Cardiac muscle cell (in vitro differentiated cells and primary cell): ENCODE results near the gene RAB43. TPM values are rescaled to one million over a fixed set of nuclear protein-coding genes. Genes with fewer than 3 reads are reported as not detected.

Source experiments
- DNase-seq, 2 donors: peaks; one replicate each; pipeline versions ENCODE4 v3.0.0 to v3.0.0-alpha.2; 2010 to 2017; ENCODE audit warnings: low read depth in 1 of 2, low spot score in 1 of 2
- H3K27ac ChIP-seq: fragments of 200-600 bp; sonication (generic); 2 replicates; pipeline ENCODE4 v1.5.1; 2016
- H3K27me3 ChIP-seq: fragments of 200-600 bp; sonication (generic); 2 replicates; pipeline ENCODE4 v1.6.0; 2016; ENCODE audit warnings: control low read depth
- H3K36me3 ChIP-seq: fragments of 200-600 bp; sonication (generic); 2 replicates; pipeline ENCODE4 v1.5.1; 2016; ENCODE audit warnings: control low read depth
- H3K4me1 ChIP-seq: fragments of 200-600 bp; sonication (generic); 2 replicates; pipeline ENCODE4 v1.8.1; 2017; ENCODE audit warnings: low read depth, mild to moderate bottlenecking, mixed run types
- H3K4me3 ChIP-seq: fragments of 200-600 bp; sonication (generic); 2 replicates; pipeline ENCODE4 v1.5.1; 2016; ENCODE audit warnings: mild to moderate bottlenecking
- H3K9me3 ChIP-seq: fragments of 200-600 bp; sonication (generic); 2 replicates; pipeline ENCODE4 v1.5.1; 2017; ENCODE audit warnings: low read depth, mild to moderate bottlenecking, control low read depth
- polyA plus RNA-seq: library from polyadenylated mRNA; unstranded; fragments of >200 nt; fragmentation: Nextera tagmentation; extraction: Ambion mirVana; gene quantifications from 2 replicates; pipeline ENCODE4 v1.2.1, GENCODE V29; 2016
- total RNA-seq: library from RNA; depleted of rRNA; stranded (reverse); fragments of >200 nt; gene quantifications from 2 replicates; pipeline ENCODE4 v1.2.3, GENCODE V29; 2016
- TF ChIP-seq, protein P1 (sequence below): IDR thresholded peaks from 2 replicates; pipeline ENCODE4 v1.5.1; 2012; ENCODE audit warnings: low read depth, mild to moderate bottlenecking, low read length

The RAB43 gene
- total and polyA plus RNA-seq, 2 experiments from 2014 or later = 8.5 to 11.4 TPM

DNA sequence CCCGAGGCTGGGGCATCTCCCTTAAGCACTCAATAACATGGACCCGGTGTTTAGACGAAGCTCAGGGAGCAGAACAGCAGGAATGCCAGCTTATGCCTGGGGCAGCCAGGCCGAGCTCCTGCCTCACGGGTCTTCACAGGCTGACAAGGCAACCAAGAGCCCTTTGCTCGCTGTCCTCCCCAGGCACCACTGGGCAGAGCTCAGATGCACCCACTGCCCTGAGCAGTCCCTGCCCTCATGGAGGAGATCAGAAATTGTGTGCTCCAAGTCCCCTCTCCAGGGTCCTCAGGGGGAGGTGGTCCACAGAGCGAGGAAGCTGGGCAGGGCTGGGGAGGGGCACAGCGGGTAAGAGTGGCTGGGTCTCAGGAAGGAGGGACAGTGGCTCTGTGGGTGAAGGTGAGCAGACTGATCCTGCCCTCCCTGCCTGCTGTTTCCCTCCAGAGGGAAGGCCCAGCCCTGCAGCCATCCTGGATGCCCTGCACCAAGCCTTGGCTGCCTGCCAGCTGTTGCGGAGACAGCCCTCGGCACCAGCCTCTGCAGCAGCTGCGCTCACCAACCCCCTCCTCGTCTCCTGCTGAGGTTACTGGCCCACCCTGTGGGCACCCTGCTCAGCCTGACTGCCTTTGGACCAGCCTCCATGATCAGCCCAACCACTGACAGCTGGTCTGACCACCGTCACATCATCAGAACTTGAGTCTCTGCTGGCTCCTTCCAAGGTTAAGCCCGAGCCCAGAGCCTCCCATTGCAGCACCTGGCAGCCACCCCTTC lies 82.1 kb downstream of the RAB43 start:
- DNase-seq = peak in 1 of 2 donors; percentile 59
- Histone ChIP-seq H3K27me3 (no peaks in the 10 kb centered on the region), H3K9me3 (no peaks in the 10 kb centered on the region), H3K4me1 (no peaks in the 10 kb centered on the region), H3K27ac (no peak overlapping the region), H3K36me3 (no peaks in the 10 kb centered on the region), H3K4me3 (no peak overlapping the region)
- TF ChIP-seq, protein P1, sequence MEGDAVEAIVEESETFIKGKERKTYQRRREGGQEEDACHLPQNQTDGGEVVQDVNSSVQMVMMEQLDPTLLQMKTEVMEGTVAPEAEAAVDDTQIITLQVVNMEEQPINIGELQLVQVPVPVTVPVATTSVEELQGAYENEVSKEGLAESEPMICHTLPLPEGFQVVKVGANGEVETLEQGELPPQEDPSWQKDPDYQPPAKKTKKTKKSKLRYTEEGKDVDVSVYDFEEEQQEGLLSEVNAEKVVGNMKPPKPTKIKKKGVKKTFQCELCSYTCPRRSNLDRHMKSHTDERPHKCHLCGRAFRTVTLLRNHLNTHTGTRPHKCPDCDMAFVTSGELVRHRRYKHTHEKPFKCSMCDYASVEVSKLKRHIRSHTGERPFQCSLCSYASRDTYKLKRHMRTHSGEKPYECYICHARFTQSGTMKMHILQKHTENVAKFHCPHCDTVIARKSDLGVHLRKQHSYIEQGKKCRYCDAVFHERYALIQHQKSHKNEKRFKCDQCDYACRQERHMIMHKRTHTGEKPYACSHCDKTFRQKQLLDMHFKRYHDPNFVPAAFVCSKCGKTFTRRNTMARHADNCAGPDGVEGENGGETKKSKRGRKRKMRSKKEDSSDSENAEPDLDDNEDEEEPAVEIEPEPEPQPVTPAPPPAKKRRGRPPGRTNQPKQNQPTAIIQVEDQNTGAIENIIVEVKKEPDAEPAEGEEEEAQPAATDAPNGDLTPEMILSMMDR = no peak

DNA sequence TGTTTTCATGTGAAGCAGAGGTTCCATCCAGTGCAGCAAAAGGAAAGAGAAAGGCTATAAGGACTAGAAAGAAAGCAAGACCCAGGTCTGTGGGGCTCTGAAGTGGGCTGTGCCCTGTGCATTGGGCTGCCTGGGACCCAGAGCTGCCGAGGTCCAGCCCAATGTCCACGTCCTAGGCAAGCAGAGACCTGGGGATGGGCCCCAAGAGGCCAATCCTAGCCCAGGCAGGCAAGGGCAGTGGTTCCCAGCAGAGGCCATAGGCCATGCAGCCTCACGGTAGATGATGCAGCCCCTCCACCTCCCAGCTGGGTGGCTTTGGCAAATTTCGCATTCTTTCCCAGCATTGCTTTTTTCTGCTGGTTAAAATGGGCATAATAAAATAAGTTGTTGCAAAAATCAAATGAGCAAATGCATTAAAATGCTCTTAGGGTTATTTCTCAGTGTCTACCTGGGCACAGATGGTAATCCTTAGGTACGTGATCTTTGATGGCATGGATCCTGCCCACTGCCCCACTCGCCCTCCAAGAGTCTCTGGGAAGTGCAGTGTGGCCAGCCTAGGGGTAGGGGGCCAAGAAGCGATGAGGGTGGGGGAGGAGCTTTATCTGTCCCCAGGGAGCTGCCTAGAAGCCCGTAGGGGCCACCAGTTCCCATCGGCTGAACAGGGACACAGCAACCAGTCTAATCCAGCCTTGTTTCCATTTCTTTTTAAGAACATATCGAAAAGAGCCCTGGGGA lies 83.3 kb downstream of the RAB43 start:
- Histone ChIP-seq H3K27ac (no peak overlapping the region), H3K9me3 (no peaks in the 10 kb centered on the region), H3K4me3 (no peak overlapping the region), H3K36me3 (no peaks in the 10 kb centered on the region), H3K4me1 (no peaks in the 10 kb centered on the region), H3K27me3 (no peaks in the 10 kb centered on the region)
- no peak for DNase-seq
- TF ChIP-seq, protein P1 = no peak

Other genes starting within 250 kb of the RAB43 start
- gene ACAD9, start 242.2 kb downstream of the RAB43 start, total RNA-seq = 38.3 and 61.2 TPM in 2 replicates
- 44.5 and 47.7 TPM in 2 replicates for gene ACAD9, start 242.2 kb downstream of the RAB43 start, polyA plus RNA-seq
- 0.53 and 0.60 TPM in 2 replicates for gene CFAP92, start 127.7 kb downstream of the RAB43 start, total RNA-seq
- gene CFAP92, start 127.7 kb downstream of the RAB43 start, polyA plus RNA-seq = 0.57 and 0.95 TPM in 2 replicates
- gene EFCC1, start 120.5 kb downstream of the RAB43 start, total RNA-seq = 0.11 TPM in 1 of 2 replicates, not detected in the other
- gene EFCC1, start 120.5 kb downstream of the RAB43 start, polyA plus RNA-seq = 0.07 TPM in 1 of 2 replicates, not detected in the other
- gene GP9, start 61.0 kb downstream of the RAB43 start, total RNA-seq = not detected in 2 replicates
- not detected in 2 replicates for gene GP9, start 61.0 kb downstream of the RAB43 start, polyA plus RNA-seq
- gene ISY1, start 39.3 kb upstream of the RAB43 start, total RNA-seq = 17.5 and 20.1 TPM in 2 replicates
- gene ISY1, start 39.3 kb upstream of the RAB43 start, polyA plus RNA-seq = 44.7 and 51.9 TPM in 2 replicates
- gene CNBP, start 62.1 kb upstream of the RAB43 start, total RNA-seq = 285 and 377 TPM in 2 replicates
- gene CNBP, start 62.1 kb upstream of the RAB43 start, polyA plus RNA-seq = 448 and 619 TPM in 2 replicates
- gene COPG1, start 127.8 kb upstream of the RAB43 start, total RNA-seq = 114 and 137 TPM in 2 replicates
- 128 and 154 TPM in 2 replicates for gene COPG1, start 127.8 kb upstream of the RAB43 start, polyA plus RNA-seq
- gene HMCES, start 157.1 kb upstream of the RAB43 start, total RNA-seq = 45.2 and 50.9 TPM in 2 replicates
- gene HMCES, start 157.1 kb upstream of the RAB43 start, polyA plus RNA-seq = 53.0 and 59.8 TPM in 2 replicates